Posterior vena cava (tissue), 2 donors: ENCODE data around the gene SEPTIN2. TPM values are rescaled to one million over a fixed set of nuclear protein-coding genes. Genes with fewer than 3 reads are reported as not detected.
"Not testable (repeated sequence)": the region's sequence is repeated elsewhere in the genome, so short reads cannot be mapped to it uniquely, and the experiment has no call there.

ENCODE experiments used
- DNase-seq: peaks from one replicate; pipeline ENCODE4 v3.0.0-alpha.2; 2020; ENCODE audit warnings: low spot score
- intact Hi-C, 2 donors: fragments of 100-400 bp; cut with DNase I; formaldehyde crosslinking; loops; one replicate each; pipeline versions ENCODE4 v1.14.1 to v1.14.2; 2022 to 2023
- long read RNA-seq, 2 donors: library from polyadenylated mRNA; unstranded; transcript quantifications; one replicate each; pipeline ENCODE4 v2.0.0, GENCODE V29; 2020 to 2021
- total RNA-seq, 2 donors: library from RNA; stranded (reverse); fragmentation: NEBNext Ultra II Directional; extraction: Animal tissue kit (Norgen Biotek cat#: 25700); gene quantifications; one replicate each; pipeline ENCODE4 v1.2.1, GENCODE V29; 2021
- donor health status: DM: yes; HTN: yes; CAD: no.
- donor health status: DM: yes; HTN: yes; CAD: no.

SEPTIN2 gene
- total RNA-seq = 100 to 1,000 TPM; 395 to 423 TPM
- long read RNA-seq, donor 1, transcript SEPT2-203 (13 exons, 3,315 nt) = major isoform, 162 of 246 reads
- long read RNA-seq, donor 1, partial matches to known transcripts = 42 of 246 reads
- long read RNA-seq, donor 1, other reads (novel, unspliced or antisense) = 34 of 246 reads
- long read RNA-seq, donor 2, transcript SEPT2-203 (13 exons, 3,315 nt) = major isoform, 125 of 207 reads
- long read RNA-seq, donor 2, transcript SEPT2-204 (13 exons, 3,701 nt) = minor isoform, 7 of 207 reads
- long read RNA-seq, donor 2, partial matches to known transcripts = 44 of 207 reads
- long read RNA-seq, donor 2, other reads (novel, unspliced or antisense) = 30 of 207 reads

DNA sequence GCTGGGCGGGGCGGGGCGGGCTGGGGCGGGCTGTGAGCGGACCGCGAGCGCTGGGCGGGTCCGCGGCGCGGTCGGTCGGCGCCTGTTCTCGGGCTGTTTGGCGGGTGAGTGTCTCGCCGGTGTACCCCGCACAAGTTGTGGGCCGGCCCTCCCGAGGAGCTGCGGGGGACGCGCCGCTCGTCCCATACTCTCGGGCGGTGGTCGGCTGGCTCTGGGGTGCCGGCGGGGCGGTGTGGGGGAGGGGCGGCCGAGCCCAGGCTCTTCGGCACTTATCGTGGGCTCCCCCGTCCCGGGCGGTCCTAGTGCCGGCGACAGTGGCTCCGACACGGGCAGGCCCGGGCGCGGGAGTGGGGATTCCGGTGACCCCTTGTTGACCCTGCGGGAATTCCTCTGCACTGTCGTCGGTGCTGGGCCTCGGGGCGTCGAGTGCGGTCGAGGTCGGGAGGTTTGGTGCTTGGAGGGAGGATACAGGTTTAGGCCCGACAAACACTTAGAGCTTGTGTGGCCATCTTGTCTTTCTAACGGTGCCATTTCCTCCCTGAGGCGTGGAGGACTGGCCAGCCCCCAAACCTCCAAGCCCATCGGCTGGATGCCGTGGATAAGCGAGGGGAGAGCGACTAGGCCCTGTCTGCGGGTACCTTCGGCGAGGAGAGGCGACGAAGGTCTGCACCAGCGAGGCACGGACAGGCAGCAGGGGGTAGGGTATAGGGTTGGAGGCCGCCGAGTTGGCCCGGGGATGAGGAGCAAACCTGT is at the start of gene SEPTIN2:
TSS of gene SEPTIN2 (plus strand) at position 47 of the 753 bp plus-strand sequence. CDS start 8,308 bp downstream, outside the sequence.
- DNase-seq = peak; percentile 85
- intact Hi-C loops = no loop called here

DNA sequence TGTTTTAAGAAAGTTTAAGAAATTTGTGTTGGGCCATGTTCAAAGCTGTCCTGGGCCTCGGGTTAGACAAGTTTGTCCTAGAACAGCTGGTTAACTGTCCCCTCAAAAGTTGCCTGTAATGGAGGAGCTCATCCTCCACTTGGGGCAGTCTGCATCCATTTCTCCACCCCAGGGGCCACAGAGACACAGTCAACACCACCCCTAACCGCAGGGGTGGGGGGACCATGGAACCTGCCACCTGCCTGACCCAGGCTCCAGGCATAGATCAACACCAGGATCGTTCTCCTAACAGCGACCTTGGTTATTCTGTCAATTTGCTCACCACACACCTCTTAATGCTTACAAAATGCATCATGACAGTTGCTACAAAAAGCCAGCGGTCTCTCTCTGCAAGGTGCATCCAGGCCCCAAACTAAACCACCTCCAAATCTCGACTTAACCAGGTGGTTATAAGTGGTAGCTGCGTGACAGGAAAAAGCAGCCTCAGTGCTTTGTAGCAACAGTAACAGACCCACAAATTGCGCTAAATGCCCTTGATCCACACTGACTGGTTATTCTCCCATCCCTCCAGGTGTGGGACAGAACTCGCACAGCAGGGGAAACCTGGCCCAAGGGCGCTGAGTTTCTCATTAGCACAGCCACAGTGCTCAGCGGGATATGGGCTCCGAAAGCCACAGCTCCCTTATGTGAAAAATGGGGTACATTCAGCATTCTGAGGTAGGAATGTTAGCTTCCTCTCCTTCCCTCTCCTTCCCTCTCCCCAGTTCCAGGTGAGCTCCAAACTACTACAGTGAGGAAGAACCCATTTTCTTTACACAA is 48.3 kb upstream of the SEPTIN2 start:
- DNase-seq = no peak
- intact Hi-C loops = no loop called here

DNA sequence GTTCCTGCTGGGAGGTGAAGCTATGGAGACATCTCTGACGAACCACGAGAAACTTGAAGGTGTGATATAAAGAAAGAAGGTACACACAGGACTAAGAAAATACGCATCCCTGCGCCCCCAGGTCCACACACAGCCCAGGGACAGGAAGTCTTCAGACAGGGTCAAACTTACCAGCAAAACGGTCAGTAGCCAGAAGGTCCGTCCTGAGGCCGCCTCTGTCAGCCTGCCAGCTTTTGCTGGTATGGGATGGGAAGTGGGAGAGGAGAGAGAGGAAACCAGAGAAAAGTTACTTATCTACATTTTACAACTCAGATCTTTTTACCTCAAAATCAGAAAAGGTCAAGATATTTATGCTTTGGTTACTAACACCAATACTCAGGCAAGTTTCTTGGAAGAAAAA is 47.4 kb upstream of the SEPTIN2 start:
- no peak for DNase-seq
- intact Hi-C loops = no loop called here

DNA sequence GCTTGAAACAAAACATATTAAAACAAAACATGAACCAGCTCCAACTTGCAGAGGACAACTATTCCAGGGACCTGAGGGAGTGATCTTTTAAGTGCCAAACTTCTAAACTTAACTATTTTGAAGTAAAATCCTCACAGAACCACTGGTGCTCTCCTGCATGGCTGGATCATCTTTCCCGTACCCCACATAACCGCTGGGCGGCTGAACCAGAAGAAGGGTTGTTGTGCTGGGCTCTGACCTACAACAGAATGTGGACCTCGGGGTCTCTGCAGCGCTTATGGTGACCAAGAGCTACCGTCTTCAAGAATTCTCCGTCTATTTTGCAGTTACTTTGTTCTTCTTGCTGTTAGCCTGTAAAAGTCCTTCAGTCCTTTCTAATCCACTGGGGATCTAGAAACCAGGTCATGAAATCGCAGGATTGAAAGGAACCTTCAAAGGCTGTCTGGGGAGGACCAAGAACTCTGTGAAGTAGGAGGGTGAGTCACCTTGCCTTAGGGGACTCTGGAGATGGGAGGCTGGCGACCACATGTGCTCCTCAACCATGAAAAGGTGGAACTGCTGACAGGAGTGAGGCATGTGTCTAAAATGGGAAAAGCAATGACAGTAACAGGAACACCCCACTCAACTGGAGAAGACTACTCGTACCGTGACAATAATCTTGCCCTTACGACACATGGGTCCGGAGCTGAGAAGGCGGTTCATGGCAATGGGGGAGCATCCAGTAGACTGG is 46.8 kb upstream of the SEPTIN2 start:
- DNase-seq = no peak
- intact Hi-C loops = no loop called here

DNA sequence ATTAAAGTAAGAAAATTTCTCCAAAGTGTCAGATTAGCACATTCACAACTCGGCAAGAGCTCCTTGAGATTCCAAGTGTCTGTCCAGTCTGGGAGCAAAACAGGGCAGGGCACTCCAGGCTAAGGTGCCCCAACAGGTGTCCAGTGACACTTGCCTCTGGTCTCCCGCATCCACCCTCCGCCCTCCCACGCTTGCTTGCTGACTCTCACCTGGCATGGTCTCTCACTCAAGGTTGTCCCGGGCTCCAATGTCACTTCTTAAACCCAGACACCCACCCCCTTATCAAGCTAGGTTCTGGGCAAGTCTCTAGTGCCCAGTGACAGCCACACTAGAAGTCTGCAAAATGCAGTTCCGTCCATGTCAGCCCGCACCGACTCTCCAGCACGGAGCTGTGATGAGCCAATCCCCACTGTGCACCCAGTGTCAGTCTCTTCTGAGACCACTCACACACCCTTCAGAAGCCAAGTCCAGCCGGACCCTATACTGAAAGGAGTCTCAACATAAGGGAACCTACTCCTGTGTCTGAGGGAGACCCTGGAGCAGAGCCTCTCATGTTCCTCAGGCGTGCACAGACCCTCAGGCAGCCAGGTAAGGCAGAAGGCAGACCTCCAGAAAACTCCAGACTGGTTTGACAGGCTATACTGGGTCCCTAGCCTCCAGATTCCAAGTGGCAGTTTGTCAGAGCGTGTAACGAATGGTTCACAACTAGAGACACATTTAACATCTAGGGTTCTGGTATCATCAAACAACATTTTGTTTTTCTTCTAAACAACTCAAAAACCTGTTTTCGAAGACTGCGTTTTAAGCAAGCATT is 45.8 kb upstream of the SEPTIN2 start:
- no peak for DNase-seq
- intact Hi-C loops = no loop called here

DNA sequence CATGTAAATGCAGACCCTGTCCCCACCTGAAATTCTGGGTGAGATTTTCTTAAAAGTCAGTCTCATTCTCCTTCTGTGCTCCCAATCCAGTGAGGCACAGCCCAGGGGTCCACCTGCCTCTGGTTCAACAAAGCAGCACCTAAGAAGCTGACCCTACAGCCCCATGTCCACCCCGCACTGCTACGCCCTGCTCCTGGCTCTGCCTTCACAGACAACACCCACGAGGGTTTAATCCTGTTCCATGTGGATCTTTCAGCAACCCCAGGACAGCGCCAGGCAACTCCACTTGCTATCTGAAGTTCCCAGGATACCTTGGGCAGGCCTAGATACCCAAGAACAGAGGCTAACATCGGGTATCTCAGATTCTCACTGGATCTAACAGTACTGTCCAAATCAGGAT is 45.2 kb upstream of the SEPTIN2 start:
- intact Hi-C loops = no loop called here
- DNase-seq = no peak

DNA sequence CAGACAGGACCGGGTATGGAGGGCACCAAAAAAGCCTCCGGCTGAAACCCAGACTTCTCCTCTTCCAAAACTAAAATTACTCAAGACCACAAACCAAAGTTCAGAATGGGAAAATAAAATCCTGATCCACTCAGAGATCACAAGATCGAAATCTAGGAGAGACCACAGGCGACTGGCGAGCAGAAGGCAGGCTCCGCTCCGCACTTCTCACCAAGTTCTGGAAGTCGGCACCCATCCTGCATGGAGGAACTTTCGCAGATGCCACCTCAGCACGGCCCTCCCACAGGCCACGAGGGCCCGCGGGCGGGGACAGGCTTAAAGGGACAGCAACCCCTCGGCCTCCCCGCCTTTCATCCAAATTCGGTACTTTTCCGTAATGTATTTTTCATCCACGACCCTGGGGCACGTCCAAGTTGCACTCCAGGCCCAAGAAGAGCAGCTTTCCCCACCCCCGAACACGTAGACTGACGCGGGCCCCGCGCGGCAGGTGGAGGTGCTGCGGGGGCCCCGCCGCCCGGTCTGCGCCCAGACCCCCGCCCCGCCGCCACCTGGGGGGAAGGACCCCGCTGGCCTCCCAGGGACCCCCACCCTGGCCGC is 43.9 kb upstream of the SEPTIN2 start:
- intact Hi-C loops = no loop called here
- peak; percentile 96 for DNase-seq

DNA sequence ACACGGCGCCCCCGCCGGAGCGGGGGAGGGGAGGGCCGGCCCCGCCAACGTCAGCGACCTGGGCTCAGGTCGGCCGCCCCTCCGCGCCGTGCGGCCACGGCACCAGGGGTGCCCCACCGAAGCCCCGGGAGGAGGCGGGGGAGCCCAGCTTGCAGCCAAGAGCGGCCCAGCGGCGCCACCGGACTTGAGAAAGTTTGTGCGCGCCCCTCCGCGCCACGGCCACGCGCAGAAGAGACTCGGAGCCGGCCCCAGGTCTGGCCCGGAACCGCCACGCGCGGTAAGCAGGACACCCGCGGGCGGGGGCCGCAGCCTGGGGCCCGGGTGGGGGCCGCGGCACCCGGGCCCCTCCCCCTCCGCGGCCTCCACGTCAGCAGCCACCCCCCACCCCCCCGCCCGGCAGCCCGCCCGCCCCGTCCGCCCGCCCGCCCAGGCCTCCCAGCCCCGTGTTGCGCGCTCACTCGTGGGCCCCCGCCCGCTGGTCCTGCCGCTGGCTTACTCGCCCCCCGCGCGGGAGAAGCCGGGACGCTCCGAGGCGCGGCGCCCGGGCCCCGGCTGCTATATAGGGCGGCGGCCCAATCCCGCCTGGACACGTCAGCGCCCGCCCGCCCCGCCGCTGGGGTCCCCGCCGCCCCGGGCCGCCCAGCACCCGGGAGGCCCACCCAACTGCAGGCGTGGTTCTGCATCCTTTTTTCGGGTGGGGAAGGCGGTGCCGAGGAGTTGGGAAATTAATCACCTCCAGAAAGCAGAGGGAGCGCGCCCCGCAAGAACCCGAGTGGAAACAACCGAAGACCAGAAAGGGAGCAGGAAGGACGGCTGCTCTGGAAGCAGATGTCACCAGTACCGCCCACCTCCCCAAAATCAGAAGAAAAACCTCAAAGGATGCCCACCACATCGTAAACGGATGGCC is 43.2 kb upstream of the SEPTIN2 start:
- intact Hi-C loops = no loop called here
- peak; percentile 92 for DNase-seq

DNA sequence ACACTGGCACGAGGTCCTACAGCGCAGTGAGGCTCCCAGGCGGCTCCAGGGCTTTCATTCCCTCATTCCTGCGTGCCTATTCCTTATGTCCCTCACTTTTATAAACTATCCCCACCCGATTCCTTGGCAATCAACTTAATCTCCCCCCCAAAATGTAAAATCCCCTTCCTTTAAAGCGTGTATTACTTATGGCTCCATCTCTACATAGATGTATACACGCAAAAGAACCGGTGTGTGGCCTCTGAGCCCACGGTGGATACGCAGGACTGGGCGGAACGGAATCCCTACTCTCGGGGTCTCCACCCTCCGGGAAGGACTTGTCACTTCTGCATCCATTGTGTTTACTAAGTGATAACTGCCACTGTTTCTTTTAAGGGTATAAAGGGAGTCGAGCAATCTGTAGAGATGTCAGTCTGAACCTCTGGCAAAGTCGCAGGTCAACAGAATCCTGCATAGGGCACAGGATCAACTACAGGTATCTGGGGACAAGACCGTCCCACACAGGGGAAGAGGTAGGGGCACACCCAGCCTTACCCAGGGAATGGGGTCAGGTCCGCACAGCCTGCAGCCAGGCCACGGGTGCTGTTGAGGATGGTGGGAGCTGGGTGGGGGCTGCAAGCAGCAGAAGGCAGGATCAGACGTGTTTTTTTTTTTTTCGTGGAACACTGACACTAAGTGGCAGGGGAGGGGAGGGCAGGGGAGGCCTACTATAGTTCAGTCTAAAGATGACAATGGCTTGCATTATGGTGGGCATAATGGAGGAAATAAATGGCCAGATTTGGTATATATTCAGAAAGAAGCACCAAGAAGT is 42.3 kb upstream of the SEPTIN2 start:
- no peak for DNase-seq
- intact Hi-C loops = no loop called here

DNA sequence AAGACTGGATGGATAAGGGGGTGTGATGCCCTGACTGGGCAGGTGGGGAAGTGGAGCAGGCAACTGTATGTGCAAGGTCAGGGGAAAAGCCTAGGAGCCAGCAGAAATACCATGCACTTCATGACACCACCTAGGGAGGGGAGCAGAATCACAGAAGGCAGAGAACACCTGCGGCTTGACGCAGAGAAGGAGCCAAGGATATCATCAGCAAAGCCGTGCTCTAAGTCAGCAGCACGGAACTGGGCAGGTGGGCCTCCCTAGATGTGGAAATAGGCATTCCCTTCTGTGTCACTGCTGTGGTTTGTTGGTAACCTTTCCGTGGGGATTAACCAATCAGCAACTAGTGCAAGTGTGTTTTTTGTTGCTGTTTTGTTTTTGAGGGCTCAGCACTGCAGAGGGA is 41.6 kb upstream of the SEPTIN2 start:
- intact Hi-C loops = no loop called here
- DNase-seq = no peak

DNA sequence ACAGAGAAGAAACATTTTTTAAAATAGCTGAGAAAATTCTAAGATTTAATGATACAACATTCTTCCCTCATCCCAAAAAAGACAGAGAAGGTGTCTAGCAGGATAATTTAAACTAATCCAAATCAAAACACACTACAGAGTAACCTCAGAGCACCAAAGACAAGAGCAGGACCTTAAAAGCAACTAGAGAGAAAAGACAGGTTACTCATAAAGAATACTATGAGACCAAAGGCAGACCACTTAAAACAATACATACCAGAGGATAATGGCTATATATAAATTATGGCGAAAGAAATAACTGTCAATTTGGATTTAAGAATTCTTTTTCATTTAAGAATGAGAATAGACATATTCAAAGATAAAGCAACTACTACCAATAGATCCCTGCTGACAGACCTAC is 40.2 kb upstream of the SEPTIN2 start:
- intact Hi-C loops = no loop called here
- DNase-seq = no peak

DNA sequence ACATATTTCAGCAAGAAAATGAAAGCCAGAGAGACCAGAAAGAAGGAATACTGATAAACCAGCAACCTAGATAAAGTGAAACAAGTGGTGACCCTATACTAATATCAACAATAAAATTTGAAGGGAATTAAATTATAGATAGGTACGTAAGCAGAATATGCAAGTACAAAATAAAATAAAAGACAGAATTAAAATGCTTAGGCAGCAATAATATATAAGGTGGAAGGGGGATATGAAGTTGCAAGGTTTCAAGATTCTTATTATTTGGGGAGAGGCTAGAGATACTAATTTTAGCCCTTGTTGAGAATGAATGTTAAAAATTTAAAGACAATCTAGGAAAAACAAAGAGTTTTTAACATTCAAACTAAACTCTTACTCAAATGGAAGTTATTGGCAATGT is 39.8 kb upstream of the SEPTIN2 start:
- intact Hi-C loops = no loop called here
- no peak for DNase-seq

DNA sequence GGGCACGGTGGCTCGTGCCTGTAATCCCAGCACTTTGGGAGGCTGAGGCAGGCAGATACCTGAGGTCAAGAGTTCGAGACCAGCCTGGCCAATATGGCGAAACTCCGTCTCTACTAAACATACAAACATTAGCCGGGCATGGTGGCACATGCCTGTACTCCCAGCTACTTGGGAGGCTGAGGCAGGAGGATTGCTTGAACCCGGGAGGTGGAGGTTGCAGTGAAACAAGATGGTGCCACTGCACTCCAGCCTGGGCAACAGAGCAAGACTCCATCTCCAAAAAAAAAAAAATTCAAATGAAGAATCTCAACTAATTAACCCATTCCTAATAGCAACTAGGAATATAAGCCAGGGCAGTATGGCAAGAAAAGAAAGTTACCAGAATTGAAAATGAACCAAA is 37.4 kb upstream of the SEPTIN2 start:
- intact Hi-C loops, DNase-seq: not testable (repeated sequence)

DNA sequence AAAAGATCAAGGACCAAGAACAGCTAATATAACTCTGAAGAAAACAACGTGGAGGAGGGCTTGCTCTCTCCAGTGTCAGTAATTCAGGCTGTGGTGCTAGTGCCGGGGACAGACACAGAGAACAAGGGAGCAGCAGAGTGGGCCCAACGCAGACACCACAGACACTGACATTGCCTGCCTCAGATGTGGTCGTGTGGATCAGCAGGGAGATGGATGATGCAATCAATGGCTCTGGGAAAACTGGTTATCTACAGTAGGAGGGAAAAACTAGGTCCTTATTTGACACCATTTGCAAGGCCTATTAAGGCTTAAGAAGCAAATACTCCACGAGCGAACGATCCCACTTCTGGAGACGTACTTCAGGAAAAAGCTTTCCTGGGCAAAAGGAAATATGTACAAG is 36.3 kb upstream of the SEPTIN2 start:
- intact Hi-C loops = no loop called here
- no peak for DNase-seq

DNA sequence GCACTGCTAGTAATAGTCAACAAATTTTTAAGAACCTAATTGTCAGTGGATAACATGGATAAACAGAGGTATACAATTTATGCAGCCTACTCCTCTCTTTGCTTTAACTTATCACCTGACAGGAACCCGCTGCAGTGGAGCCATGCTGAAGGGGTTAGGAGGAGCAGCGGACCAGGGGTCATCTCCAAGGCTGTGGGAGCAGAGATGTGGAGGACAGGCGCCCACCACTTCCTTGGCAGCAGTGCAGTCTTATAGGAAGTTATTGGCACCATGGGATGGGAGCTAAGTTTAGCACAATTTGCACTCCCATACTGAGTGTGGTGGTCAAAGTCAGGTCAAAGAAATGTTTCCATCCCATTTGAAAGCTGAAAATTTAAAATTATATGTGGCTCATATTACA is 35.9 kb upstream of the SEPTIN2 start:
- intact Hi-C loops = no loop called here
- no peak for DNase-seq

DNA sequence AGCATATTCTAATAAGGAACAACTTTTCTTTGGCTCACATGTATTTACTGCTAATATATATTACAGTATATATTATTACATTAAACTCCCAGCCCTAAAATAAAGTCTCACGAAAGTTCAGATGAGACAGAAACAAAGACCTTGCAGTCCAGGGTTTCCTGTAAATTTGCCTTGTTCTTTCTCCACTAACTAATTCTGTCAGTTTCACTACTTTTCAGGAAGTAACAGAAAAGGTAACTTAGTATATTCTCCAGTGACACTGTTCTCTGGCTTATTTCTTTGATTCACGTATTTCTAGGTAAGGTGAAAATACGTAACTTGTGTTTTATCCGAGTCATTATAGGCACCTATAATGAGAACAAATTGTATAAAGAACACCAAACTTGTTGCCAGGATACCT is 35.4 kb upstream of the SEPTIN2 start:
- intact Hi-C loops = no loop called here
- no peak for DNase-seq
